ENCODE results near the gene RNLS.

RNLS gene

GRCh38 chr10:88583584-88583957, 453 bp upstream of the RNLS start:
- peak overlapping the region; percentile 56 for H3K4me3 ChIP-seq (ENCODE audit: low read depth, low read length)
- no peak for TF ChIP-seq CTCF (IDR thresholded peaks at IDR 0.05; ENCODE audit: low read depth, low read length)

GRCh38 chr10:88582411-88582805, 710 bp downstream of the RNLS start:
- no peak for TF ChIP-seq CTCF (IDR thresholded peaks at IDR 0.05; ENCODE audit: low read depth, low read length)
- H3K4me3 ChIP-seq (ENCODE audit: low read depth, low read length): no peak overlapping the region; the same call in 1 of the 2 replicates

GRCh38 chr10:88565072-88565471, 18.0 kb downstream of the RNLS start:
- no peak for TF ChIP-seq CTCF (IDR thresholded peaks at IDR 0.05; ENCODE audit: low read depth, low read length)
- H3K4me3 ChIP-seq (ENCODE audit: low read depth, low read length): no peak overlapping the region

- TF ChIP-seq CTCF (IDR thresholded peaks at IDR 0.05; ENCODE audit: low read depth, low read length): no peak
- no peak overlapping the region for H3K4me3 ChIP-seq (ENCODE audit: low read depth, low read length)
These were observed 21.0 kb downstream of the RNLS start for GRCh38 chr10:88562152-88562551.

- H3K4me3 ChIP-seq (ENCODE audit: low read depth, low read length): no peak overlapping the region
- TF ChIP-seq CTCF (IDR thresholded peaks at IDR 0.05; ENCODE audit: low read depth, low read length): no peak
These were observed 25.5 kb downstream of the RNLS start for GRCh38 chr10:88557658-88558057.

GRCh38 chr10:88557256-88557655, 25.9 kb downstream of the RNLS start:
- no peak for TF ChIP-seq CTCF (IDR thresholded peaks at IDR 0.05; ENCODE audit: low read depth, low read length)
- H3K4me3 ChIP-seq (ENCODE audit: low read depth, low read length): no peak overlapping the region

GRCh38 chr10:88555190-88555908, 27.8 kb downstream of the RNLS start:
- no peak for TF ChIP-seq CTCF (IDR thresholded peaks at IDR 0.05; ENCODE audit: low read depth, low read length)
- no peak overlapping the region for H3K4me3 ChIP-seq (ENCODE audit: low read depth, low read length)

All from WI38 (cell line).